Endometrial microvascular endothelial cells (primary cell): ENCODE data around the gene AOAH. TPM values are rescaled to one million over a fixed set of nuclear protein-coding genes. Genes with fewer than 3 reads are reported as not detected.
"Not testable (repeated sequence)": the region's sequence is repeated elsewhere in the genome, so short reads cannot be mapped to it uniquely, and the experiment has no call there.

ENCODE experiments used
- in situ Hi-C: cut with HindIII; loops from 2 replicates; pipeline ENCODE4 v1.10.0; 2017; ENCODE audit warnings: low sequenced_read_pairs, low pct_unique_long_range_greater_than_20kb; ENCODE audit errors: inconsistent ontology term
- total RNA-seq: library from RNA; depleted of rRNA; stranded (reverse); fragments of >200 nt; gene quantifications from one replicate; pipeline ENCODE4 v1.2.3, GENCODE V29; 2015; ENCODE audit errors: inconsistent ontology term

Gene AOAH
- total RNA-seq, 1 donor from 2014 or later: not detected

- in situ Hi-C loops: no loop called here
These were observed 18.8 kb upstream of the AOAH start for GRCh38 chr7:36742911-36743775.

DNA sequence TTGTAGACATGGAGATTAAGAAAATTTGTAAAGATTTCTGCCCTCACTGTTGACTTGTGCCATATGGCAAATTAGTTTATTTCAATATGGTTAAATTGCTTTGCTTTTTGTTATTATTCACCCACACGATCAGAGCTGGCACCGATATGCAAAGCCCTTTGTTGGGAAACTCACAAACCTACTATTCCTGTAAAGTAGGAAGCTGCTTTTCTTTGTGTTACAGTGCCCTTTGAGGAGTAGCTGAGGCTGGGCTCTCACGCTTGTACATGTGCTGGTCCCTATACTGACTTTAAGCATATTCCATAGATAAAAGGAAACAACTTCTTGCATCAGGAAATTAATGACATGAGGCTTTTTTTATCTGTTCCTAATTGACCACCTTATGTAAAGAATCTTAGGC lies 17.6 kb upstream of the AOAH start:
- in situ Hi-C loops: no loop called here

DNA sequence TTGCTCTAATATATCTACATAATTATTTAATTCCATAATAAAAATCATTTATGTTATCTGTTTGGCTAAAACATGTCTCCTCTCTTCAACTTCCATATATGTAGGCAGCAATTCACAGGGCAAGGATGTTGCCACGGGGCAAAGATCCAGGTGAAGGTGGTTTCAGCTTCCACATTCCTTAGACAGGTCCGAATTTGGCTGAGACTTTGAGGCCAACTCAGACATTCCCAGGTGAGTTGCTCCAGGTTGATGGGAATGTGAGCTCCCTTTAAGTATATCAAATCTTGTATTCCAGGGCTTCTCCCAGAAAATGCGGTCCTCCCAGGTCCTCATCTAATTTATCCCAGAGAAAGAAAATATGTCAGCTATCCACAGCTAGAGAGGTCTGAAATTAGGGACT lies 15.1 kb upstream of the AOAH start:
- in situ Hi-C loops: no loop called here

- in situ Hi-C loops: no loop called here
These were observed 12.6 kb upstream of the AOAH start for GRCh38 chr7:36736899-36737211.

DNA sequence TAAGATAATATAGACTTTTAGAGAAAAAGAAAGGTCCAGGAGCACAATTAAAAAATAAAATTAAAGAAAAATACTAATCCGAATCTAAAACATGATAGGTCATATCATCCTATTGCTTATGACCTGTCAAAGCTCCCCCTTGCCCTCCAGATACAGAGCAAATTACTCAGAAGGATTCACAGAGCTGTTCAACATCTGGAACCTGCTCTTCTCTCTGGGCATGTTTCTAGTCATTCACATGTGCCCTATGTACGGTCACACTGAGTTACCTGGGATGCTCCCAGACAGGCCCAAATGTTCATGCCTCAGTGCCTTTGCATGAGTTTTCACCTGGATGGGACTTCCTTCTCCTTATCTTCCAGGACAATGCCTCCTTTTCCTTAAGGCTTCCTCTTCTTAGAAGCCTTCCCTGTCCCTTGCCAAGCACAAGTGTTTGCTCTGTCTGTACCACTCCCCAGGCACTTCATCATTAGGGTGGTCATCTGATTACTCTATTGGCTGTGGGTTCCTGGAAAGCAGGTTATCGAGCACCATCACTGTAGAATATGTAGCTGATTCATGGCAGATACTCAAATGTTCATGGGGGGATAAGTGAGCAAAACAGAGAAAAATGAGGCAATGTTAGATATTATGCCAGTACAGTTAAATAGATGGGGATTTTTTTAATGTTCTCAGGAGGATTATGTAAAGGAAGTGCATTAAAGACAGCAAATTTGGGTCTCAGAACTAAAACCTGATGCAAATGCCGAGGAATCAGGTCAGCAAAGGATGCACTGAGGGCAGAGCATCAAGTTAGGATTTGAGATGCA lies 12.0 kb upstream of the AOAH start:
- in situ Hi-C loops: no loop called here

- in situ Hi-C loops: no loop called here
These were observed 10.9 kb upstream of the AOAH start for GRCh38 chr7:36735172-36735571.

- in situ Hi-C loops: no loop called here
These were observed 10.4 kb upstream of the AOAH start for GRCh38 chr7:36734731-36735130.

- in situ Hi-C loops: no loop called here
These were observed 9.1 kb upstream of the AOAH start for GRCh38 chr7:36733411-36733810.

DNA sequence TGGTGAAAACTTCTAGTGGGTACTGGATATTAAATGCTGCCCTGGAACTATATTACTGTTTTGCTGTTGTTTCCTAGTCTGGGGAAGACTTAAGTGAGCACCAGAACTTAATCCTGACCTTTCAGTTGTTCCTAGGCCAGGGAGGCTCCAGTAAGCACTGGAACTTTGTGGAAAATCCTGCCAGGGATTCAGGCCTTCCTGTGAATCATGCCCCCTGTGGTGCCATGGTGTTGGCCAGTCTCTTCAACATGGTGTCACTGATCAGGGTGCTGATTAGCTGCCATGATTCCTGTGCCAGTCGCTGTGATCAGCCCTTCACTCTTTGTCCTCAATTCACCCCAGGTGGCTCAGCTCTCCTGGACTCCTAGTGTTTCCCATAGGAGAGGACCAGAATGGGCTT lies 8.5 kb upstream of the AOAH start:
- in situ Hi-C loops: no loop called here

- in situ Hi-C loops: no loop called here
These were observed 5.8 kb upstream of the AOAH start for GRCh38 chr7:36730046-36730445.

GRCh38 chr7:36728143-36728542 lies 3.8 kb upstream of the AOAH start:
- in situ Hi-C loops: no loop called here

GRCh38 chr7:36726806-36727503 lies 2.7 kb upstream of the AOAH start:
- in situ Hi-C loops: no loop called here

GRCh38 chr7:36726311-36726710 lies 2.0 kb upstream of the AOAH start:
- in situ Hi-C loops: no loop called here

GRCh38 chr7:36724996-36725395 lies 702 bp upstream of the AOAH start:
- in situ Hi-C loops: no loop called here

DNA sequence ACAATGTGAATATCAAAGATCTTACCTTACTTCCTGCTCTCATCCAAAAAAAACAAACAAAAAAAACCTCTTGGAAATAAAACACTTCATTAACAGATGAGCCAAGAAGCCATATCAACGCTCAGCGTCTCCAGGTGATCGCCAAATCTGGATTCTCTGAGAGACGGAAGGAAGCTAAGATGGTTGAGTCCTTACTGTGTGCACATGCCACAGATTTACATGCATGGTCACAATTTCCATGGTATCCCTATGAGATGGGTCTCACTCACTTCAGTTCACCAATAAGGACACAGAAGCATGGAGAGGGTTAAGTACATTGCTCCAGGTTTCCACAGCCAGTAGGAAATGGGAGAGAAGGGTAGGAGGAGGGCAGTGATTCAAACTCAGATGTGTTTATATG lies 1.0 kb downstream of the AOAH start:
- in situ Hi-C loops: no loop called here

- in situ Hi-C loops: no loop called here
These were observed 5.1 kb downstream of the AOAH start for GRCh38 chr7:36719083-36719632.

- in situ Hi-C loops: no loop called here
These were observed 6.7 kb downstream of the AOAH start for GRCh38 chr7:36717586-36717985.

DNA sequence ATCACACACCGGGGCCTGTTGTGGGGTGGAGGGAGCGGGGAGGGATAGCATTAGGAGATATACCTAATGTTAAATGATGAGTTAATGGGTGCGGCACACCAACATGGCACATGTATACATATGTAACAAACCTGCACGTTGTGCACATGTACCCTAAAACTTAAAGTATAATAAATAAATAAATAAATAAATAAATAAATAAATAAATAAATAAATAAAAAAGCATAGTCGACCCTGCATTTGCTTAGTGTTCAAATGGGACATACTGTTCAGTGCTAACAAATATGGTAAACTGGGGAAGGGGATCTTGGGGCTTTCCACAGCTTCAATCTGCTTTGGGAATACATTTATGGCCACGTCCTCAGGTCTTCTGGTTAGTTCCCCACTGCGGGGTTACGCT lies 7.5 kb downstream of the AOAH start:
- in situ Hi-C loops: not testable (repeated sequence)

DNA sequence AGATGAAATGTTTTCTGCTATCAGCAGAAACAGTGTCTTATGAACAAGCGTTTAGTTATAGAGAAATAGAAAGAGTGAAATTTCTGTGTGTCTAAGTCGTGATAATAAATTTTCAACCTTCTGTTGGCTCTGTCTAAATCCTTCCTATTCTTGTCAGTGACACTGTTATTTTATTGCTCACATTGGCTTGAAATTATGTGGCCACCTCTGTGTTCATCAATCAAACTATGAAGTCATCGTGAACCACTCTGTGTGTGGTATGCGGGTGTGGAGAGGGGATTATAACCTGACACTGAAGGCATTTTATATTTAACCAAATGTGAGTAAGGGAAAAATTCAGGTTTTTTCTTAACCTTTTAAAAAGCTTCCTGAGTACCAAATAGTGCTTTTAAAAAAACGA lies 12.3 kb downstream of the AOAH start:
- in situ Hi-C loops: no loop called here
